ENCODE data around the gene DFFB. TPM values are rescaled to one million over a fixed set of nuclear protein-coding genes. Genes with fewer than 3 reads are reported as not detected.

DFFB gene
- total RNA-seq, 1 experiment from 2014 or later, result 17.1 TPM

- H3K4me3 ChIP-seq (ENCODE audit: low read length), result peak overlapping the region; percentile 80
- H3K79me2 ChIP-seq (ENCODE audit: low read length), result peaks cover 66% of the 10 kb centered on the region
- no peaks in the 10 kb centered on the region for H3F3A ChIP-seq (ENCODE audit: low read length, unreplicated experiment)
- no peak overlapping the region for H2AFZ ChIP-seq (ENCODE audit: low read length)
- DNase-seq (no peak), ATAC-seq (no peak)
- CTCF ChIA-PET, result no interaction called here
- H3K36me3 ChIP-seq (ENCODE audit: low read depth, low read length), result peaks cover 12% of the 10 kb centered on the region
- H3K9ac ChIP-seq (ENCODE audit: low read length), result no peak overlapping the region
- H3K9me3 ChIP-seq (ENCODE audit: low read length), result no peaks in the 10 kb centered on the region
- no TSS peak for BruUV-seq (replicated peaks)
- intact Hi-C loops (cut with micrococcal nuclease), result no loop called here
- no peaks in the 10 kb centered on the region for H3K27me3 ChIP-seq (ENCODE audit: low read length)
- peak overlapping the region; percentile 92 for H3K4me2 ChIP-seq (ENCODE audit: low read length)
- POLR2A ChIA-PET (ENCODE audit: unreplicated experiment), result no interaction called here
- H3K27ac ChIP-seq (ENCODE audit: low read length), result no peak overlapping the region
- no peaks in the 10 kb centered on the region for H3K9me2 ChIP-seq (replicated peaks; ENCODE audit: low read length)
- TF ChIP-seq EZH2phosphoT487 (IDR thresholded peaks at IDR 0.05; ENCODE audit: borderline replicate concordance, low read length) (no peak), EZH2 (IDR thresholded peaks at IDR 0.05; ENCODE audit: low read length, unreplicated experiment) (no peak), CTCF (conservative IDR thresholded peaks at IDR 0.05; ENCODE audit: low read depth, low read length) (no peak)
- H4K20me1 ChIP-seq (ENCODE audit: low read length), result peaks cover 44% of the 10 kb centered on the region
- H3K4me1 ChIP-seq (ENCODE audit: insufficient read depth, low read length), result peaks cover 10% of the 10 kb centered on the region
Measured at GRCh38 chr1:3898475-3898735, 41.1 kb downstream of the DFFB start.

DNA sequence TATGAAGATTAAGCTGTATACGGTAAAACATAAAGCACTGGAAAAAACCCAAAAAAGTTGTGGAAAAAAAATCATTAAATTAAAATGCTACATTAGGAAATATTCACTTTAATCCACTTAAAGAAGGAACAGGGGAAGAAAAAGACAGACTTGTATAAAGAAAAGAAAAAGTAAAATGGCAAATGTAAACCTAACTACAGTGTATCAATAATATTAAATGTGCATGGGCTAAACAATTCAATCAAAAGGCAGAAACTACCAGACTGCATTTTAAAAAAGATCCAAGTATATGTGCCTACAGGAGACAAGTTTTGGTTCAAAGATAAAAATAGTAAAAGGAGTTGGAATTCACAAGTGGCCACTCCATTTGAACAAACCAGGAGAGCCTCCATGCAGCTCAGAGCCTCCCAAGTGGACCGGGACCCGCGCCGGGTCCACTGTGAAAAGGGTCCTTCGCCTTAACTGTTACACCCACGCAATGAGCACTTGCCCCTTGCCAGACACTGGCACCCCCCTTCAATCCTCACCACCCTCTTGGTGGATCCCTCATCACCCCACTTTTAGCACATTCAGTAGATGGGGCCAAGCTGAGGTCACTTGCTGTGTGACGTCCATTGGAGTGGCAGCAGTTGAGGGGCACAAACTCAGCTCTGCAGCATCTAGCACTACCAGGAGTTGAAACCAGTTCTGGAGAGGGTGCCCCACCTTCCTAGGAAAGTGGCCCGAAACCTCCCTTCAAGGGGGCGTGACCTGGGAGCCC lies 41.9 kb downstream of the DFFB start:
- peak overlapping the region; percentile 95 for H2AFZ ChIP-seq (ENCODE audit: low read length)
- DNase-seq, result peak; percentile 40
- intact Hi-C loops (cut with micrococcal nuclease), result no loop called here
- TF ChIP-seq EZH2phosphoT487 (IDR thresholded peaks at IDR 0.05; ENCODE audit: borderline replicate concordance, low read length) (no peak), CTCF (conservative IDR thresholded peaks at IDR 0.05; ENCODE audit: low read depth, low read length) (peak; percentile 32; the same call in 1 of the 2 replicates), EZH2 (IDR thresholded peaks at IDR 0.05; ENCODE audit: low read length, unreplicated experiment) (no peak)
- peak overlapping the region; percentile 85; the same call in 1 of the 2 replicates for H3K27ac ChIP-seq (ENCODE audit: low read length)
- H3K4me3 ChIP-seq (ENCODE audit: low read length), result peak overlapping the region; percentile 80
- no peaks in the 10 kb centered on the region for H3K9me3 ChIP-seq (ENCODE audit: low read length)
- peaks cover 12% of the 10 kb centered on the region for H3K36me3 ChIP-seq (ENCODE audit: low read depth, low read length)
- peaks cover 39% of the 10 kb centered on the region for H4K20me1 ChIP-seq (ENCODE audit: low read length)
- ChIA-PET CTCF (interaction anchor here (0.7 kb wide), 1 partner anchor 121 kb away, joined by 3 read pairs; no protein-coding TSS in a partner anchor), POLR2A (ENCODE audit: unreplicated experiment) (no interaction called here)
- no peaks in the 10 kb centered on the region for H3F3A ChIP-seq (ENCODE audit: low read length, unreplicated experiment)
- H3K4me2 ChIP-seq (ENCODE audit: low read length), result peak overlapping the region; percentile 92
- H3K27me3 ChIP-seq (ENCODE audit: low read length), result no peaks in the 10 kb centered on the region
- no peak for ATAC-seq
- H3K9ac ChIP-seq (ENCODE audit: low read length), result peak overlapping the region; percentile 97
- H3K9me2 ChIP-seq (replicated peaks; ENCODE audit: low read length), result no peaks in the 10 kb centered on the region
- H3K4me1 ChIP-seq (ENCODE audit: insufficient read depth, low read length), result peaks cover 10% of the 10 kb centered on the region
- BruUV-seq (replicated peaks), result no TSS peak
- H3K79me2 ChIP-seq (ENCODE audit: low read length), result peaks cover 59% of the 10 kb centered on the region

DNA sequence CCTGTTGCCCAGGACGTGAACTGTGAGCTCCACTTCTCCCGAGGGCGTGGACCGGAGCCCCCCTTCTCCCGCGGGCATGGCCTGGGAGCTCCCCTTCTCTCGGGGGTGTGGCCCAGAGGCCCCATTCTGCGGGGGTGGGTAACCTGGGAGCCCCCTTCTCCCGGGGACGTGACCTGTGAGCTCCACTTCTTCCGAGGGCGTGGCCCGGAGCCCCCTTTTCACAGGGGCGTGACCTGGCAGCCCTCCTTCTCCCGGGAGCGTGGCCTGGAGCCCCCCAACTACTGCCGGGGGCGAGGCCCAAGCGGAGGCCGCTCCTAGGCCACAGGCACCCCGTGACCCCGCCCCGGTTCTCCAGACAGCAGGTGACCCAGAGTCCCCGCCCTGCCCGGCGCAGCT lies 42.5 kb downstream of the DFFB start:
- H3K9me3 ChIP-seq (ENCODE audit: low read length), result no peaks in the 10 kb centered on the region
- H3K4me3 ChIP-seq (ENCODE audit: low read length), result peak overlapping the region; percentile 80
- DNase-seq (no peak), ATAC-seq (no peak)
- CTCF ChIA-PET, result interaction anchor here (0.6 to 0.7 kb wide), 2 partner anchors 121 to 685 kb away, joined by 3 read pairs; no protein-coding TSS in a partner anchor
- BruUV-seq (replicated peaks), result TSS peak; percentile 38
- POLR2A ChIA-PET (ENCODE audit: unreplicated experiment), result no interaction called here
- peaks cover 12% of the 10 kb centered on the region for H3K36me3 ChIP-seq (ENCODE audit: low read depth, low read length)
- H3K27ac ChIP-seq (ENCODE audit: low read length), result peak overlapping the region; percentile 85
- peaks cover 53% of the 10 kb centered on the region for H3K79me2 ChIP-seq (ENCODE audit: low read length)
- no peaks in the 10 kb centered on the region for H3F3A ChIP-seq (ENCODE audit: low read length, unreplicated experiment)
- H3K9ac ChIP-seq (ENCODE audit: low read length), result peak overlapping the region; percentile 97
- peak overlapping the region; percentile 95 for H2AFZ ChIP-seq (ENCODE audit: low read length)
- H3K4me2 ChIP-seq (ENCODE audit: low read length), result peak overlapping the region; percentile 92
- TF ChIP-seq EZH2 (IDR thresholded peaks at IDR 0.05; ENCODE audit: low read length, unreplicated experiment) (no peak), EZH2phosphoT487 (IDR thresholded peaks at IDR 0.05; ENCODE audit: borderline replicate concordance, low read length) (no peak), CTCF (conservative IDR thresholded peaks at IDR 0.05; ENCODE audit: low read depth, low read length) (no peak; the same call in 1 of the 2 replicates)
- peaks cover 10% of the 10 kb centered on the region for H3K4me1 ChIP-seq (ENCODE audit: insufficient read depth, low read length)
- H3K9me2 ChIP-seq (replicated peaks; ENCODE audit: low read length), result no peaks in the 10 kb centered on the region
- intact Hi-C loops (cut with micrococcal nuclease), result loop anchor here (1.0 to 10.0 kb wide), 2 partner anchors 42 to 755 kb away; partner anchors contain the start of genes AJAP1, CEP104 and DFFB
- H3K27me3 ChIP-seq (ENCODE audit: low read length), result no peaks in the 10 kb centered on the region
- H4K20me1 ChIP-seq (ENCODE audit: low read length), result peaks cover 36% of the 10 kb centered on the region
